NCI-H1092 (cell line): Measurements from ENCODE around the gene MSI2.

Experiments used
- DNase-seq: peaks from one replicate; lab custom pipeline; 2025; lab: John Stamatoyannopoulos, UW

Gene MSI2

DNA sequence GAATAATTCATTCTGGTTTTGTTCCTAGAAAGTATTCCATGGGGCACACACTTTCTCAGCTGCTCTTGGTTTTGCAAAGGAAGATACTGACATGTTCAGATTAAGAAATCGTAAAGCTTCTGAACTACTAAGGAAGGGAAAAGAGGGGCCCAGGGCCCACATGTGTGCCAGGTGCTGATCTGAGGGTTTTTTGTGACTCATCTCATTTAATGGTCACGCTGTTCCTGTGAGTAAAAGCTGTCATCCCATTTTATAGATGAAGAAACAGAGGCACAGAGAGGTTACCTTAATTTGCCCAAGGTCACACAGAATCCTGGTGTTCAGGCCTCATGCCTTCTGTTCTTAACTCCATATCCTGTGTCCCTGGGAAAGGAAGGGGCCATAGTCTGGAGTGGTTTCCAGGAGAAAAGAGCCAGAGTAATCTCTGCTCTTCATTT, 113.2 kb downstream of the MSI2 start:
- DNase-seq: no peak

- DNase-seq: no peak
These were observed 113.8 kb downstream of the MSI2 start for GRCh38 chr17:57370037-57370581.

DNA sequence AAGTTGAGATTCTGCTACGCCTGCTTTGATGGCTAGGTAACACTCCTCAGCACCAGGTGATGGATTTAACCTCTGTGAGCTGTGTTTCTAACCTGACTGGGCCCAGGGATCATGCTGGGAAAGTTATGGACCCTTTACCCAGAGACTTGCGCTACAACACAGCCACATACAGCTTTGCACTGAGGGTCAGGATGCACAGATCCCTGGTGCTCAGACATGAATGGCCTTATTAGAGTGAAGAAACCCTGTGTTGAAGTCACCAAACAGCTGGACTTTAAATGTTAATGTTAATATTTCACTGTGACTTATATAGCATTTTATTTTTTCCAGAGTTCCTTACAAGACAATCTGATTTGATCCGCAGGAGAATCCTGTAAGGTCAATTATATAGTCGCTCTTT, 114.3 kb downstream of the MSI2 start:
- no peak for DNase-seq

DNA sequence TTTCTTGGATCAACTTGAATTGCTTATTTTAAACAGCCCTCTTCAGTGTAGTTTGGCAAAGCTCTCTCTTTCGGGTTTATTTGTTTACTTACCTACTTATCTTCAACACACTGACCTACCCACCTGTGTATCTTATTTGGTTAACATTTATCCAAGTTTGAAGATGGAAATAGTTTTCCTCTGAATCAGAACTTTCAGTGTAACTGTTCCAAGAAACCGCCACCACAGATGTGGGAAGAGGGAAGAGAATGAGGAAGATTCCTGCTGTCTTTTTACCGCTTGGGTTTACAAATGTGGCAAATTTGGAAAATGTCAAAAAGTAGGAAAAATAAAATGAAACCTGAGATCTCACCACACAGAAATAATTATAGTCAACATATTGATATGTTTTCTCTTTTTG, 115.8 kb downstream of the MSI2 start:
- DNase-seq: no peak

GRCh38 chr17:57373048-57373447, 116.7 kb downstream of the MSI2 start:
- no peak for DNase-seq

DNA sequence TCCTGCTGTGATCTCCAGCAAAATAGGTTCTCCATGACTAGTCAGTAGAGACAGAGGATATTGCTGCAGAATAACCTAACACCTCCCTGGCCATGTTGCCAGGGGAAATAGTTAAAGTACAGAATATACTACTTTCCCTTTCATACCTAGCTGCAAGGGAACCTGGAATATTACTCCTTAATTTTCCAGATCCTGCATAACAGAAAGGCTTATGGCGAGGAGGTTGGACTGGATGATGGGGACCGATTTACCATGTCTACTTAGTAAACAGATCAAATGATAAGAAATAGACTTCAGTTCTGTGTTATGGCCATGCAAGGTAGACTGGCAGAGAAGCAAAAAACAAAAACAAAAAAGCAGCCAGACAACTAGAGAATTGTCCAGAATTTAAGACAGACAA, 117.4 kb downstream of the MSI2 start:
- no peak for DNase-seq

- no peak for DNase-seq
These were observed 118.9 kb downstream of the MSI2 start for GRCh38 chr17:57375040-57375769.

DNA sequence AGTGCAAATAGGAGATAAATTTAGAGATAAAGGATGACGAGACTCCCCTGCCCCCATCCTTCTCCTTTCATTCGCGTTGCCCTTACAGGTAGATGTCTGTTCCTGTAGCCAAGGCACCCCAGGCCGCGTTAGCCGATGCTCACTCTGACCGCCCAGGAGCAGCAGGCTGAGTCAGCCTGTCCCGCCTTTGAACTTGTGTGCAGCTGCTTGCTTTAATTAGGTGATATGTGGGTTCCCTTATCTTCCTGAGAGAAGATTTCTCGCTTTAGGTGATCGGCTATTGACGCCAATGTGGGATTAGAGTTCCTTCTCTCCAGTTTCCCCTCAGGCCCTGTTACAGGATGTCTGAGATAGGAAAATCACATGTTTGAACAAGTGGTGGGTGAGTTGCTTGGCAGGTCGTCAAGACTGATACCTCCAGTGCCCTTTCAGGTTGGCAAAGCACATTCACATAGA, 119.5 kb downstream of the MSI2 start:
- no peak for DNase-seq

DNA sequence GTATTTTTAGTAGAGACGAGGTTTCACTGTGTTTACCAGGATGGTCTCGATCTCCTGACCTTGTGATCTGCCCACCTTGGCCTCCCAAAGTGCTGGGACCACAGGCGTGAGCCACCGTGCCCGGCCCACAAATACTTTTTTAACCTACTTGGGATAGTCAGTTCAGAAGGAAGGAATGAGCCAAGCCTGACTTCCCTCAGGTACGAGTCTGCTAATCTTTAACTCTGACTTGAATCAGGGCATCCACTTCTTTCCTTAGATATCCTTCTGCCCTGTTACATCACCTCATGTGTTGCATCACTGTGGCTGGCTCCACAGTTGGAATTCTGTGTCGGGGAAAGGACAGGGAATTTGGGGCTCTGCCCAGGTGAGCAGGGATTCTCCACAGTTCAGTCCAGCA, 120.8 kb downstream of the MSI2 start:
- no peak for DNase-seq

DNA sequence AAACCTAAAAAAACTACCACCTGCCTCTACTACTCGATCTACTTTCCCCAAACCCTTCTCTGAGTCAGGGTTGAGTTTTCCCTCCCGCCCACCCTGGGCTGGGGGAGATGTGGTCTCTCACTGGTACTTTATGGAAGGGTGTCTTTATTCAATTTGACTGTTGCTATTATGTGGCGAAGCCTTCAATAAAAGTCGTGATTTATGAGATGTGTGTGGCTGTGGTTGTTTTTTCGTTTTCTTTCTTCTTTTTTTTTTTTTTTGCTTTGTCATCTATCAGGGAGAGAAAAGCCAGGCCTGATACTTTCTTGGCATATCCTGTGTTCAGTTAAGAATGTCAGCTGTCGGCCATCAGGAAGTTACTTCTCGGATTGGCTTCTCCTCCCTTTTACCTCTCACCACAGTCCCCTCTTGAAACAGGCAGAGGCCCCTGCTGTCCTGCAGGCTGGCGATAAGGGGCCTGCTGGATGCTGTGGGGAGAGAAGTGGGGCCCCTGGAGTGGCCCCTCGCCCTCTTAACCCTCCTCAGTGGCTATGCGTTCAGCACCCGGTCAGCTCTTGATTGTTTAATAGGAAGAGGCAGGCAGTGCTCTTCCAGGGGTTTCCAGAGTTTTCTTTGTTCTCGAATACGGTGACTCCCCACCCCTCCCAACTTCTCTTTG, 123.0 kb downstream of the MSI2 start:
- DNase-seq: no peak

DNA sequence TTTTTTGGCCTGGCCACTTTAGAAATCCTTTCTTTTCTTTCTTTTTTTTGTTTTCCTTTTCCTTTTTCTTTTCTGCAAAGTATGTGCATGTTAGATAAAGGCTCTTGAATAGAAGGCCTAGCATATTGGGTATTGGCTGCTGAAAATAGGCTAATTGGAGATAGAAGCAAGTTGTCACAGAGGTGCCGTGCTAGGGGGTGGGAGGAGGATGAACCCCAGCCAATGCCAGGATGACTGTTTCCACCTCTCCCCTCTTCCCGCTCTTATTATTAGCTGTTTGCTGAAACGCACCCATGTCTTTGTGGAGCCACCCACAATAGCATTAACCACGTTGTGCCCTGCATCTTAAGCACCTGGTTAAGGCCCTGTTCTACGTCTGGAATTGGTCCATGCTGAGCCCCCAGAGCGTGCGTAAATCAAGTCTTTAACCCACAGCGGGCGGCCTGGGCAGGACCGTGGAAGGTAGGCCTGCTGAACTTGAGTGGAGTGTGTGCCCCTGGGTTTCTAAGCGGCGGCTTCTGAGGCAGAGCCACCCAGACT, 123.6 kb downstream of the MSI2 start:
- no peak for DNase-seq

DNA sequence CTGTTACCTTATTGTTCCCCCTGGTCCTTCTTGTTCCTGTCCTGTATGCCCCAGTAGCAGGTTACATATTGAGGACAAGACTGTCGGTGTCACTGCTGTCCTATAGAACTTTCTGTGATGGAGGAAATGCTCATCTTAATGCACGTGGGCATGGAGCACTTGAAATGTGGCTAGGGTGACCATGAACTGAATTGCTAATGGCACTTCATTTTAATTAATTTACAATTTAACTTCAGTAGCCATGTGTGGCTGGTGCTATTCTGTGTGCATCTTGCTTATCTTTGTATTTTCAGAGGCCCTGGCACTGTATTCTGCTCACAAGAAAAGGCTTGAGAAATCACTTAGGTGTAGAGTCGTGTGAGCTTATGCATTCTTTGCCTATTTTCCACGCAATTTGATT, 125.2 kb downstream of the MSI2 start:
- no peak for DNase-seq

DNA sequence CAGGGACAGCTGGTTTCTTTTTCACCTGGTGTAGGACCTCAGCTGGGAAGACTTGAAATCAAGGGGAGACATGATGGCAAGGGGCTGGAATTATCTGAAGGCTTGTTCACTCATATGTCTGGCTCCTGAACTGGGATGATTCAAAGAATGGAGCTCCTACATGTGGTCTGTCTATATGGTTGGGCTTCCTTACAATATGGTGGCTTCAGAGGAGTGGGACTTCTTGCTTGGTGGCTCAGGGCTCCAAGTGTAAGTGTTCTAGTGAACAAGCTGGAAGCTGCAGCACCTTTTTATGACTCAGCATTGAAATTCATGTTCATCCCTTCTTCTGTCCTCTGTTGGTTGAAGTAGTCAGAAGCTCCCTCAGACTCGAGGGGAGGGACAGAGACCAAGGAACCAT, 127.9 kb downstream of the MSI2 start:
- DNase-seq: no peak

GRCh38 chr17:57385975-57386374, 129.7 kb downstream of the MSI2 start:
- no peak for DNase-seq

- no peak for DNase-seq
These were observed 131.3 kb downstream of the MSI2 start for GRCh38 chr17:57387575-57387974.

- DNase-seq: no peak
These were observed 131.9 kb downstream of the MSI2 start for GRCh38 chr17:57388131-57388725.

- DNase-seq: no peak
These were observed 133.2 kb downstream of the MSI2 start for GRCh38 chr17:57389473-57389872.

- no peak for DNase-seq
These were observed 134.9 kb downstream of the MSI2 start for GRCh38 chr17:57391076-57391825.

GRCh38 chr17:57391857-57392471, 135.6 kb downstream of the MSI2 start:
- no peak for DNase-seq

- DNase-seq: no peak
These were observed 137.0 kb downstream of the MSI2 start for GRCh38 chr17:57393368-57393767.

DNA sequence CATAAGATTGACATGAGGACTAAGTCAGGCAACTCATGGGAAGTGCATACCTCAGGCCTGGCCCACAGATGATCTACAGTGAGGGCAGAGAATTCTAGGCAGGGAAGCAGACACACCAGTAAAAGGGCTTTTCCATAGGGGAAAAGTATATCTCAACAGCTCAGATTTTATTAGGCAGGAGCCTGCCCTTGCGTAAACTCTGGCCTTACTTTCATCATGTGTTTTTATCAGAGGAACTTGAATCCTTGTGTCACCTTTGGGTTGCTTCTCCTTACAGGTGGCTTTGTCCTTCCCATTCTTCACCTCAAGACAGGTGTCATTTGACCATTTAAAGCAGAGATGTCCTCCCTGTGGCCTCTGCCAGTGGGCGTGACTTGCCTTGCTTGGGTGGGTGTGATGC, 138.1 kb downstream of the MSI2 start:
- DNase-seq: no peak
